Osteocyte (in vitro differentiated cells): ENCODE data around the gene CCL3. TPM values are rescaled to one million over a fixed set of nuclear protein-coding genes. Genes with fewer than 3 reads are reported as not detected.
"Not testable (repeated sequence)": the region's sequence is repeated elsewhere in the genome, so short reads cannot be mapped to it uniquely, and the experiment has no call there.

Experiments
- DNase-seq: peaks from one replicate; pipeline ENCODE4 v3.0.0; 2021; ENCODE audit warnings: mixed read lengths; ENCODE audit not compliant: unreplicated experiment; ENCODE audit errors: extremely low spot score
- H3K27ac Mint-ChIP-seq: one replicate; pipeline ENCODE4 v1.8.0; 2021; ENCODE audit warnings: mild to moderate bottlenecking, mixed read lengths; ENCODE audit not compliant: unreplicated experiment
- H3K27me3 Mint-ChIP-seq: one replicate; pipeline ENCODE4 v1.8.0; 2021; ENCODE audit warnings: mixed read lengths; ENCODE audit not compliant: unreplicated experiment
- H3K36me3 Mint-ChIP-seq: one replicate; pipeline ENCODE4 v1.8.0; 2021; ENCODE audit warnings: mixed read lengths; ENCODE audit not compliant: unreplicated experiment
- H3K4me1 Mint-ChIP-seq: one replicate; pipeline ENCODE4 v1.8.0; 2021; ENCODE audit warnings: mixed read lengths; ENCODE audit not compliant: unreplicated experiment
- H3K4me3 Mint-ChIP-seq: one replicate; pipeline ENCODE4 v1.8.0; 2021; ENCODE audit warnings: mild to moderate bottlenecking, moderate library complexity, mixed read lengths; ENCODE audit not compliant: unreplicated experiment
- H3K9me3 Mint-ChIP-seq: one replicate; pipeline ENCODE4 v1.8.0; 2021; ENCODE audit warnings: mixed read lengths; ENCODE audit not compliant: unreplicated experiment
- total RNA-seq: library from RNA; stranded (reverse); gene quantifications from 2 replicates; pipeline ENCODE4 v1.2.1, GENCODE V29; 2021
- TF ChIP-seq, protein P1 (sequence below): fragments of 200-600 bp; sonication (generic); IDR thresholded peaks from 2 replicates; pipeline ENCODE4 v1.5.0; 2021; ENCODE audit warnings: antibody characterized with exemption, mild to moderate bottlenecking, moderate library complexity

The CCL3 gene
- total RNA-seq, 1 donor from 2014 or later, result not detected

GRCh38 chr17:36094232-36094631 lies 4.3 kb upstream of the CCL3 start:
- no peaks in the 10 kb centered on the region for H3K36me3 Mint-ChIP-seq
- H3K4me3 Mint-ChIP-seq, result no peak overlapping the region
- H3K27me3 Mint-ChIP-seq, result peaks cover 7% of the 10 kb centered on the region
- DNase-seq, result no peak
- H3K9me3 Mint-ChIP-seq, result no peaks in the 10 kb centered on the region
- no peaks in the 10 kb centered on the region for H3K4me1 Mint-ChIP-seq
- TF ChIP-seq, protein P1, sequence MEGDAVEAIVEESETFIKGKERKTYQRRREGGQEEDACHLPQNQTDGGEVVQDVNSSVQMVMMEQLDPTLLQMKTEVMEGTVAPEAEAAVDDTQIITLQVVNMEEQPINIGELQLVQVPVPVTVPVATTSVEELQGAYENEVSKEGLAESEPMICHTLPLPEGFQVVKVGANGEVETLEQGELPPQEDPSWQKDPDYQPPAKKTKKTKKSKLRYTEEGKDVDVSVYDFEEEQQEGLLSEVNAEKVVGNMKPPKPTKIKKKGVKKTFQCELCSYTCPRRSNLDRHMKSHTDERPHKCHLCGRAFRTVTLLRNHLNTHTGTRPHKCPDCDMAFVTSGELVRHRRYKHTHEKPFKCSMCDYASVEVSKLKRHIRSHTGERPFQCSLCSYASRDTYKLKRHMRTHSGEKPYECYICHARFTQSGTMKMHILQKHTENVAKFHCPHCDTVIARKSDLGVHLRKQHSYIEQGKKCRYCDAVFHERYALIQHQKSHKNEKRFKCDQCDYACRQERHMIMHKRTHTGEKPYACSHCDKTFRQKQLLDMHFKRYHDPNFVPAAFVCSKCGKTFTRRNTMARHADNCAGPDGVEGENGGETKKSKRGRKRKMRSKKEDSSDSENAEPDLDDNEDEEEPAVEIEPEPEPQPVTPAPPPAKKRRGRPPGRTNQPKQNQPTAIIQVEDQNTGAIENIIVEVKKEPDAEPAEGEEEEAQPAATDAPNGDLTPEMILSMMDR, result no peak
- H3K27ac Mint-ChIP-seq, result no peak overlapping the region

DNA sequence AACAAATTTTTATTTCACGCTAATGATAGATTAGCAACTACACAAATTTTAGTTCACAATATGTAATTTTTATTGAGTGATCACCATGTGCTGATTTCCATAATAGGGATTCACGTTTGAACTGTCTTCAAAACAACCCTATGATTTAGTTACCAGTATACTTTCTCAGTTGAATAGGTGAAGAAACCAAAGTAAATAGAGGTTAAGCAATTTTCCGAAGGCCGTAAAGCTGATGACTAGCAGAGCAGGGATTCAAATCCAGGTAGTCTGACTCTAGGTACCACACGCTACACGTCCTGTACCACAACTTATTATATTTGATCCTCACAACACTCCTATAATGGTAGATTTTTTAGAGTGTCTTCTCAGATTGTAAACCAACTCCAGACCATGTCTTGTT lies 2.8 kb upstream of the CCL3 start:
- H3K27ac Mint-ChIP-seq, H3K4me1 Mint-ChIP-seq, H3K36me3 Mint-ChIP-seq, H3K4me3 Mint-ChIP-seq, H3K9me3 Mint-ChIP-seq, DNase-seq: not testable (repeated sequence)
- H3K27me3 Mint-ChIP-seq, result peaks cover 11% of the 10 kb centered on the region

DNA sequence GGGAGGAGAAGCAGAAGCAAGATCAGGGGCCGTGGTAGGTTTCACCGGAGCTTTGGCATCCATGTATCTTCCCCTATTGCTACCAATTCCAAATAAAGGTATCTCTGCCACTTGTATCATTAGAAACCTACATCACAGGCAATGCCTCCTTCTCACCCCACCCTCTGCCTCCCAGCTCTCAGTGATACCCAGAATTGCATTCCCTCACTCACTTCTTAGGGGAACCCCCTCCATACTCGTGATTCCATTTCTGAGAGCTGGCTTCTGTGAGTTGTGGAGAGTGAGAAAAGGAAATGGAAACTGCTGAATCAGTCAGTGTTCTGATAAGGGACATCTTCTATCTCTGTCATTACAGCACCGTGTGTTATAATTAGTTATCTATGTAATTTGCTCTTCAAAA lies 2.3 kb upstream of the CCL3 start:
- H3K4me1 Mint-ChIP-seq, result no peaks in the 10 kb centered on the region
- no peak overlapping the region for H3K27ac Mint-ChIP-seq
- H3K27me3 Mint-ChIP-seq, result peaks cover 11% of the 10 kb centered on the region
- TF ChIP-seq, protein P1, result no peak
- H3K4me3 Mint-ChIP-seq, result no peak overlapping the region
- no peak for DNase-seq
- H3K9me3 Mint-ChIP-seq, result no peaks in the 10 kb centered on the region
- no peaks in the 10 kb centered on the region for H3K36me3 Mint-ChIP-seq

GRCh38 chr17:36089339-36089865 lies 541 bp downstream of the CCL3 start:
- Mint-ChIP-seq H3K9me3 (no peaks in the 10 kb centered on the region), H3K4me3 (no peak overlapping the region)

DNA sequence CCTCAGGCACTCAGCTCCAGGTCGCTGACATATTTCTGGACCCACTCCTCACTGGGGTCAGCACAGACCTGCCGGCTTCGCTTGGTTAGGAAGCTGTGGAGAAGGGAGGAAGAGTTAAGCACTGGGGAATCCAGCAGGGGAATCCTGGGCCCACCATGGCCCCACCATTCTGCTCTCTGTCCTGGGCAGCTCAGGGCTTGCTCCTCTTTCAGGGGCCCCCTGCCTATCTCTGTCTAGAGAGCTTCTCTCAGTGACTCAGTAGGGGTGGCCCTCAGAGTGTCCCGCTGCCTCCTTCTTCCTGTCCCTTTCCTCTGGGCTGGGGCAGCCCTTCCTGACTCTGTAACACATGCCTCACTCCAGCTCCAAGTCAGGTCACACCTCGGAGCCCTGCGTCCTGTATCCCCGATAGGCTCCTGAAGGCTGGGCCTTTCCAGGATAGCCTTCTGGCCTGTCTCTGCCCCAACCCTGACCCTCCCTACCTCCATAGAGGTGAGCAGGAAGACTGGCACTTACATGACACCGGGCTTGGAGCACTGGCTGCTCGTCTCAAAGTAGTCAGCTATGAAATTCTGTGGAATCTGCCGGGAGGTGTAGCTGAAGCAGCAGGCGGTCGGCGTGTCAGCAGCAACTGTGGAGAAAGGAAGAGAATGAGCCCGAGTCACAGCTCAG lies 1.1 kb downstream of the CCL3 start:
- no peaks in the 10 kb centered on the region for H3K36me3 Mint-ChIP-seq
- H3K27me3 Mint-ChIP-seq, result peaks cover 11% of the 10 kb centered on the region
- H3K9me3 Mint-ChIP-seq, result no peaks in the 10 kb centered on the region
- no peaks in the 10 kb centered on the region for H3K4me1 Mint-ChIP-seq
- no peak for DNase-seq
- no peak overlapping the region for H3K4me3 Mint-ChIP-seq
- TF ChIP-seq, protein P1, result no peak
- H3K27ac Mint-ChIP-seq, result no peak overlapping the region

More at GRCh38 chr17:36089339-36089865, 541 bp downstream of the CCL3 start:
- H3K4me1 Mint-ChIP-seq, result no peaks in the 10 kb centered on the region
- TF ChIP-seq, protein P1, result no peak
- H3K27me3 Mint-ChIP-seq, result peaks cover 11% of the 10 kb centered on the region
- no peaks in the 10 kb centered on the region for H3K36me3 Mint-ChIP-seq
- DNase-seq, result no peak
- no peak overlapping the region for H3K27ac Mint-ChIP-seq

GRCh38 chr17:36087897-36088572 lies 1.9 kb downstream of the CCL3 start:
- H3K4me1 Mint-ChIP-seq, H3K4me3 Mint-ChIP-seq, DNase-seq, H3K9me3 Mint-ChIP-seq, H3K27ac Mint-ChIP-seq, H3K36me3 Mint-ChIP-seq: not testable (repeated sequence)
- H3K27me3 Mint-ChIP-seq, result peaks cover 13% of the 10 kb centered on the region

DNA sequence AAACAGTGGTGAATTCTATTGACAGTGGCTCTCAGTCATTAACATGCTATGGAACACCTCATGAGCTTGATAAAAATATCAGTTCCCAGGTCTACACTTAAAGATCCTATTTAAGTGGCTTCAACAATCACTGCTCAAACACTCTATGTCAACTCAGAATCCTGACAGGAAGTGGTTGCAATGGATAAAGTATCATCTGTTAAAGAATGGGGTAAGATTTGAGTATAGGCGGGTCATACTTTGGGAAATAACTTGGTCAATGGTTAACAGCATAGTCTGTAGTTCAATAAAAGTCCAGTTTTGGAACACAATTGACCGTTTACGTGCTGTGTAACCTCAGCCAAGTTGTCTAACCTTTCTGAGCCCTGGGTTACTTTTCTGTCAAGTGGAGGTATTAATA lies 2.5 kb downstream of the CCL3 start:
- not testable (repeated sequence) for H3K4me1 Mint-ChIP-seq, H3K27ac Mint-ChIP-seq, H3K36me3 Mint-ChIP-seq, H3K9me3 Mint-ChIP-seq, H3K4me3 Mint-ChIP-seq, DNase-seq
- H3K27me3 Mint-ChIP-seq, result peaks cover 13% of the 10 kb centered on the region
